OCI-LY7 (cell line): ENCODE results near the gene ALDH1A3. TPM values are rescaled to one million over a fixed set of nuclear protein-coding genes. Genes with fewer than 3 reads are reported as not detected.

Experiments
- BruUV-seq: library from RNA; stranded (reverse); fragments of 400-500 nt; replicated peaks from 2 replicates; lab custom pipeline; 2021; lab: Mats Ljungman, UMichigan
- CTCF ChIA-PET: fragments of 300-600 bp; sonication (Branson Sonifier 250); formaldehyde crosslinking; loops from one replicate; lab custom pipeline; 2022; ENCODE audit warnings: antibody characterized with exemption; ENCODE audit not compliant: unreplicated experiment; lab: Charles Lee
- POLR2A ChIA-PET: fragments of 300-600 bp; sonication (Branson Sonifier 250); formaldehyde crosslinking; loops from one replicate; lab custom pipeline; 2022; ENCODE audit warnings: antibody characterized with exemption; lab: Charles Lee
- DNase-seq: peaks from one replicate; pipeline ENCODE4 v3.0.0-alpha.2; 2015; ENCODE audit warnings: low spot score
- H2AFZ ChIP-seq: fragments of 200-600 bp; sonication (generic), shearing (Covaris generic); 2 replicates; pipeline ENCODE4 v1.6.1; 2014; ENCODE audit warnings: mild to moderate bottlenecking, antibody characterized with exemption, low read length, moderate library complexity
- H3K27ac ChIP-seq: fragments of 200-600 bp; sonication (generic); 2 replicates; pipeline ENCODE4 v1.5.1; 2014; ENCODE audit warnings: mixed run types, low read depth, mild to moderate bottlenecking, moderate library complexity, low read length, inconsistent platforms; ENCODE audit not compliant: poor library complexity, severe bottlenecking
- H3K36me3 ChIP-seq: fragments of 200-600 bp; sonication (generic); 2 replicates; pipeline ENCODE4 v1.6.1; 2014; ENCODE audit warnings: mild to moderate bottlenecking, antibody characterized with exemption, low read length, moderate library complexity, mixed read lengths; ENCODE audit not compliant: insufficient read depth
- H3K4me1 ChIP-seq: fragments of 200-600 bp; sonication (generic); 2 replicates; pipeline ENCODE4 v1.5.1; 2014; ENCODE audit warnings: mild to moderate bottlenecking, low read length; ENCODE audit not compliant: insufficient read depth, poor library complexity, severe bottlenecking
- H3K4me2 ChIP-seq: fragments of 200-600 bp; sonication (generic); 2 replicates; pipeline ENCODE4 v1.6.1; 2014; ENCODE audit warnings: mild to moderate bottlenecking, low read length
- H3K4me3 ChIP-seq: fragments of 200-600 bp; sonication (generic); 2 replicates; pipeline ENCODE4 v1.5.1; 2014; ENCODE audit warnings: mild to moderate bottlenecking, low read depth, low read length; ENCODE audit not compliant: poor library complexity, severe bottlenecking
- H3K79me2 ChIP-seq: fragments of 200-600 bp; sonication (generic); 2 replicates; pipeline ENCODE4 v1.6.1; 2016; ENCODE audit warnings: low read depth, mild to moderate bottlenecking, low read length, moderate library complexity, mixed read lengths; ENCODE audit not compliant: insufficient read depth
- H3K9me2 ChIP-seq: fragments of 200-600 bp; sonication (generic); 2 replicates; pipeline ENCODE4 v1.6.1; 2016; ENCODE audit warnings: mild to moderate bottlenecking, low read length, mixed read lengths; ENCODE audit not compliant: insufficient read depth
- H3K9me3 ChIP-seq: fragments of 200-600 bp; sonication (generic); 2 replicates; pipeline ENCODE4 v1.6.1; 2014; ENCODE audit warnings: mild to moderate bottlenecking, mixed run types, low read length, mixed read lengths
- H4K20me1 ChIP-seq: fragments of 200-600 bp; sonication (generic); 2 replicates; pipeline ENCODE4 v1.6.1; 2014; ENCODE audit warnings: mild to moderate bottlenecking, antibody characterized with exemption, low read length, moderate library complexity, mixed read lengths; ENCODE audit not compliant: insufficient read depth
- CTCF ChIP-seq: fragments of 200-600 bp; sonication (generic); conservative IDR thresholded peaks from 2 replicates; pipeline ENCODE4 v1.5.1; 2014; ENCODE audit warnings: mild to moderate bottlenecking, antibody characterized with exemption, low read length, moderate library complexity, mixed read lengths
- EZH2phosphoT487 ChIP-seq: fragments of 200-600 bp; sonication (generic); IDR thresholded peaks from 2 replicates; pipeline ENCODE4 v1.6.1; 2018; ENCODE audit warnings: low read depth, borderline replicate concordance, mild to moderate bottlenecking, mixed run types, antibody characterized with exemption, low read length, moderate library complexity, mixed read lengths
- intact Hi-C: fragments of 100-400 bp; cut with micrococcal nuclease; formaldehyde crosslinking; loops from one replicate; pipeline ENCODE4 v1.10.0; 2022; ENCODE audit not compliant: unreplicated experiment
- small RNA-seq: library from RNA; depleted of rRNA; stranded (forward); fragments of <200 nt; gene quantifications from one replicate; pipeline ENCODE3, GENCODE V24; 2014
- total RNA-seq, 2 experiments: library from RNA; depleted of rRNA in 1 of 2; stranded (reverse); fragments of >200 nt in 1 of 2; shearing (Covaris generic) in 1 of 2; gene quantifications; 2 replicates each; pipeline ENCODE4 v1.2.3, GENCODE V29; 2014 to 2022

Gene ALDH1A3
- total RNA-seq, 2 experiments from 2014 or later, result not detected

GRCh38 chr15:100958326-100959065 is 78.9 kb downstream of the ALDH1A3 start:
- Histone ChIP-seq H3K36me3 (peaks cover 89% of the 10 kb centered on the region), H3K79me2 (peaks cover 94% of the 10 kb centered on the region), H3K4me3 (no peak overlapping the region), H3K9me2 (no peaks in the 10 kb centered on the region), H4K20me1 (peaks cover 6% of the 10 kb centered on the region; the same call in 1 of the 2 replicates), H3K9me3 (peaks cover 6% of the 10 kb centered on the region; the same call in 1 of the 2 replicates), H3K27ac (no peak overlapping the region), H2AFZ (no peak overlapping the region), H3K4me1 (peaks cover 31% of the 10 kb centered on the region), H3K4me2 (no peak overlapping the region)
- no TSS peak for BruUV-seq
- DNase-seq, result no peak
- intact Hi-C loops, result no loop called here
- CTCF ChIA-PET, result interaction anchor here (1.2 kb wide), 1 partner anchor 14 kb away, joined by 3 read pairs; no protein-coding TSS in a partner anchor
- POLR2A ChIA-PET, result no interaction called here
- TF ChIP-seq CTCF, result no peak
- TF ChIP-seq EZH2phosphoT487, result no peak

- H3K4me1 ChIP-seq, result peaks cover 36% of the 10 kb centered on the region
- H3K9me3 ChIP-seq, result peaks cover 3% of the 10 kb centered on the region; the same call in 1 of the 2 replicates
- ChIA-PET POLR2A (interaction anchor here (0.6 kb wide), 1 partner anchor 15 kb away, joined by 3 read pairs; no protein-coding TSS in a partner anchor), CTCF (no interaction called here)
- no peak overlapping the region for H3K4me2 ChIP-seq
- no peak for TF ChIP-seq EZH2phosphoT487
- TF ChIP-seq CTCF, result no peak
- BruUV-seq, result no TSS peak
- H3K36me3 ChIP-seq, result peaks cover 90% of the 10 kb centered on the region
- intact Hi-C loops, result no loop called here
- no peak for DNase-seq
- no peak overlapping the region for H3K27ac ChIP-seq
- H3K4me3 ChIP-seq, result no peak overlapping the region
- H3K79me2 ChIP-seq, result peaks cover 94% of the 10 kb centered on the region
- no peaks in the 10 kb centered on the region for H3K9me2 ChIP-seq
- H4K20me1 ChIP-seq, result peaks cover 6% of the 10 kb centered on the region; the same call in 1 of the 2 replicates
- no peak overlapping the region for H2AFZ ChIP-seq
These were observed 79.7 kb downstream of the ALDH1A3 start for GRCh38 chr15:100959066-100960050.

Small RNA genes within 50 kb of the gene (small RNA-seq; reads per million reads assigned to genes)
- gene AC015712.3, result not detected

Other genes with a start within 250 kb of the ALDH1A3 start
- 74.2 and 92.3 TPM in 2 replicates for gene LRRK1, start 39.5 kb downstream of the ALDH1A3 start, total RNA-seq (2014; rRNA removed; shearing (Covaris generic))
- 219 and 233 TPM in 2 replicates for gene LRRK1, start 39.5 kb downstream of the ALDH1A3 start, total RNA-seq (2022)